ENCODE data around the gene TRABD2A. TPM values are rescaled to one million over a fixed set of nuclear protein-coding genes. Genes with fewer than 3 reads are reported as not detected.
"Not testable (repeated sequence)": the region's sequence is repeated elsewhere in the genome, so short reads cannot be mapped to it uniquely, and the experiment has no call there.

The TRABD2A gene
- total RNA-seq, 2 experiments from 2014 or later, result 35.9 to 38.3 TPM

DNA sequence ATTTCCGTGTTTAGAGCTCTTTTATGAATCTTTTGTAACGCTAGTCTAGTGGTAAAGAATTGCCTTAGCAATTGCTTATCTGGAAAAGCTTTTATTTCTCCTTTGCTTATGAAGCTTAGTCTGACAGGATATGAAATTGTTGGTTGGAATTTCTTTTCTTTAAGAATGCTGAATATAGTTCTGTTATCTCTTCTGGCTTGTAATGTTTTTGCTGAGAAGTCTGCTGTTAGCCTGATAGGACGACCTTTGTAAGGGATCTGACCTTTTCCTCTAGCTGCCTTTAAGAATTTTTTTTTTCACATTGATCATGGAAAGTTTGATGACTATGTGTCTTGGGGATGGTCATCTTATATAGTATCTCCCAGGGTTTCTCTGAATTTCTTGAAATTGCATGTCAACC is 101.1 kb downstream of the TRABD2A start:
- H3K4me1 Mint-ChIP-seq, result peaks cover 66% of the 10 kb centered on the region
- no peak for DNase-seq
- ChIA-PET POLR2A (interaction anchor here (0.7 to 5.9 kb wide), 7 partner anchors 39 to 281 kb away, joined by 3 to 66 read pairs (median 4); no protein-coding TSS in a partner anchor), CTCF (interaction anchor here (0.7 to 2.2 kb wide), 3 partner anchors 38 to 146 kb away, joined by 3 to 9 read pairs (median 7); no protein-coding TSS in a partner anchor)
- peaks cover 39% of the 10 kb centered on the region for H3K9me3 Mint-ChIP-seq
- H3K27ac Mint-ChIP-seq, result peak overlapping the region; percentile 28
- H3K36me3 Mint-ChIP-seq (ENCODE audit: low read depth), result peaks cover 29% of the 10 kb centered on the region
- no peak overlapping the region for H3K4me3 Mint-ChIP-seq
- no peaks in the 10 kb centered on the region for H3K27me3 Mint-ChIP-seq

DNA sequence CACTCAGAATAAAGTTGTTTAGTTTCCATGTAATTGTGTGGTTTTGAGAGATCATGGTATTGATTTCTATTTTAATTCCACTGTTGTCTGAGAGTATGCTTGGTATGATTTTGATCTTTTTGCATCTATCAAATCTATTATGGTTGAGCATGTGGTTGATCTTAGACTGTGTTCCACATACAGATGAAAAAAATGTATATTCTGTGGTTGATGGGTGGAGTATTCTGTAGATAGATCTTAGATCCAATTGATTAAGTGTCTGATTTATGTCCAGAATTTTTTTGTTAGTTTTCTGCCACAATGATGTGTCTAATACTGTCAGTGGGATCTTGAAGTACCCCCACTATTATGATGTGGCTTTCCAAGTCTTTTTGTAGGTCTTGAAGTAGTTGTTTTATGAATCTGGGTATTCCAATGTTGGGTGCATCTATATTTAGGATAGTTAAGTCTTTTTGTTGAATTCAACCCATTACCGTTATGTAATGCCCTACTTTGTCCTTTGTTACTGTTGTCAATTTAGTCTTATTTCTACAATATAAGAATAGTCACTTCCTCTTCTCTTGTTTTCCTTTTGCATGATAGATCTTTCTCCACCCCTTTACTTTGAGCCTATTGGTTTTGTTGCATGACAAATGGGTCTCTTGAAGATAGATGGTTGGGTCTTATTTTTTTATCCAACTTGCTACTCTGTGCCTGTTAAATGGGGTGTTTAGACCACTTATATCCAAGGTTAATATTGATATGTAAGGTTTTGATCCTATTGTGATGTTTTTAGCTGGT is 101.8 kb downstream of the TRABD2A start:
- POLR2A ChIA-PET, result interaction anchor here (0.7 to 5.9 kb wide), 6 partner anchors 38 to 281 kb away, joined by 3 to 66 read pairs (median 4); no protein-coding TSS in a partner anchor
- H3K27me3 Mint-ChIP-seq, result no peaks in the 10 kb centered on the region

DNA sequence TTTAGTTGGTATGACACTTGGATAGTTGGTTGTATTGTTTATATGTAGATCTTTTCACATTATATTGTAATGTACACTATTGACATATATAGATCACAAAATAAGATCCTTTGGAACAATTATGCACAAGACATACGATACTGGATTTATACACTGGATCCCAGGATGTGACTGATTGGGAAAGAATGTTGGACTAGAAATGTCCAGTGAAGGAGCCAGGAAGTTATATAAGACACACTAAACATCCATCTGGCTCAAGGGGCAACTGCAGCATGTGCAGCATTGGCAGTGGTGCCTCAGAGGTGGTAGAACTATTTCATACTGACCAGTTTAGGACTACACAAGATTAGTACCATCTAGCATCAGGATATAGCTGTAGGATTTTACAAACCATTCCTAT is 104.9 kb downstream of the TRABD2A start:
- peaks cover 30% of the 10 kb centered on the region for H3K36me3 Mint-ChIP-seq (ENCODE audit: low read depth)
- DNase-seq, result no peak
- H3K9me3 Mint-ChIP-seq, result peaks cover 51% of the 10 kb centered on the region
- ChIA-PET CTCF (no interaction called here), POLR2A (interaction anchor here (0.6 kb wide), 1 partner anchor 130 kb away, joined by 3 read pairs; no protein-coding TSS in a partner anchor)
- H3K27me3 Mint-ChIP-seq, result no peaks in the 10 kb centered on the region
- H3K4me3 Mint-ChIP-seq, result no peak overlapping the region
- H3K4me1 Mint-ChIP-seq, result peaks cover 29% of the 10 kb centered on the region
- no peak overlapping the region for H3K27ac Mint-ChIP-seq

More for the DNA sequence above, 101.8 kb downstream of the TRABD2A start:
- peak overlapping the region; percentile 28 for H3K27ac Mint-ChIP-seq
- H3K36me3 Mint-ChIP-seq (ENCODE audit: low read depth), result peaks cover 26% of the 10 kb centered on the region
- no peak overlapping the region for H3K4me3 Mint-ChIP-seq
- H3K9me3 Mint-ChIP-seq, result peaks cover 39% of the 10 kb centered on the region
- peaks cover 59% of the 10 kb centered on the region for H3K4me1 Mint-ChIP-seq
- CTCF ChIA-PET, result interaction anchor here (0.7 to 2.2 kb wide), 2 partner anchors 62 to 147 kb away, joined by 3 to 9 read pairs; no protein-coding TSS in a partner anchor
- no peak for DNase-seq

DNA sequence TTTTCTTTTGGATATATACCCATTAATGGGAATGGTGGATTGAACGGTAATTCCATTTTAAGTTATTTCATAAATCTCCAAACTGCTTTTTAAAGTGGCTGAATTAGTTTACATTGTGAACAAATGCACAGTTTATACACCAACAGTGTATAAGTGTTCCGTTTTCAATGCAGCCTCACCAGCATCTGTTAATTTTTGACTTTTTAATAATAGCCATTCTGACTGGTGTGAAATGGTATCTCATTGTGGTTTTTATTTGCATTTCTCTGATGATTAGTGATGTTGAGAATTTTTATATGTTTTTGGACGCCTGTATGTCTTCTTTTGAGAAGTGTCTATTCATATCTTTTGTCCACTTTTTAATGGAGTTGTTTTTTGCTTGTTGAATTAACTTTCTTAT is 107.3 kb downstream of the TRABD2A start:
- H3K27ac Mint-ChIP-seq, CTCF ChIA-PET, DNase-seq, H3K4me3 Mint-ChIP-seq, H3K4me1 Mint-ChIP-seq, H3K27me3 Mint-ChIP-seq, POLR2A ChIA-PET: not testable (repeated sequence)
- Mint-ChIP-seq H3K36me3 (ENCODE audit: low read depth) (peaks cover 12% of the 10 kb centered on the region), H3K9me3 (peaks cover 41% of the 10 kb centered on the region)

Other genes starting within 250 kb of the TRABD2A start
- 1,000 to 10,000 TPM; 5,686 to 5,768 TPM for gene TMSB10, start 24.6 kb upstream of the TRABD2A start, total RNA-seq
- 10 to 100 TPM; 87.0 to 92.9 TPM for gene KCMF1, start 90.1 kb upstream of the TRABD2A start, total RNA-seq